ENCODE data around the gene ACSM2A.
"Not testable (repeated sequence)": the region's sequence is repeated elsewhere in the genome, so short reads cannot be mapped to it uniquely, and the experiment has no call there.

Gene ACSM2A

GRCh38 chr16:20470732-20471131, 19.4 kb downstream of the ACSM2A start:
- H3K4me3 ChIP-seq (ENCODE audit: low read depth, low read length); DNase-seq (ENCODE audit: low read depth): not testable (repeated sequence)

- not testable (repeated sequence) for DNase-seq (ENCODE audit: low read depth); H3K4me3 ChIP-seq (ENCODE audit: low read depth, low read length)
Observed at GRCh38 chr16:20477188-20477744, 25.9 kb downstream of the ACSM2A start.

- H3K4me3 ChIP-seq (ENCODE audit: low read depth, low read length); DNase-seq (ENCODE audit: low read depth): not testable (repeated sequence)
Observed at GRCh38 chr16:20483989-20484388, 32.7 kb downstream of the ACSM2A start.

GRCh38 chr16:20484726-20485125, 33.4 kb downstream of the ACSM2A start:
- H3K4me3 ChIP-seq (ENCODE audit: low read depth, low read length) = no peak overlapping the region
- no peak for DNase-seq (ENCODE audit: low read depth)
- no peak for TF ChIP-seq CTCF (IDR thresholded peaks at IDR 0.05; ENCODE audit: low read depth, low read length, missing control alignments)

DNA sequence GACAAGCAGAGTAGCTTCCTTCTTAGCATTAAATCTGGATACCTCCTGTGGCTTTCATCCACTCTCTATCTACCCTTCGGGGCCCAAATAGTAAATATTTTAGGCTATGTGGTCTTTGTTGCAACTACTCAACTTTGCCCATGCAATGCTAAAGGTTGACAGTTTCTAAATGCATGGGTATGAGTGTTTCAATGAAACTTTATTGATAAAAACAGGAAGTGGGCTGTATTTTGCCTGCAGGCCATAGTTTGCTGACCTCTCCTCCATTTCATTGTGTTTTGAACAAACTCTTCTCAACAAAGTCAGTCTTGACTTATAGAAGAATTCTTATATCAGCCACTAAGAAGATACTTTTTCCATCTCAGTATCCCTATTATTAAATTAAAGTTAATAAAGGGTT, 34.1 kb downstream of the ACSM2A start:
- TF ChIP-seq CTCF (IDR thresholded peaks at IDR 0.05; ENCODE audit: low read depth, low read length, missing control alignments) = no peak
- DNase-seq (ENCODE audit: low read depth) = no peak
- H3K4me3 ChIP-seq (ENCODE audit: low read depth, low read length) = no peak overlapping the region

GRCh38 chr16:20490994-20491393, 39.7 kb downstream of the ACSM2A start:
- DNase-seq (ENCODE audit: low read depth); H3K4me3 ChIP-seq (ENCODE audit: low read depth, low read length): not testable (repeated sequence)

- DNase-seq (ENCODE audit: low read depth); H3K4me3 ChIP-seq (ENCODE audit: low read depth, low read length): not testable (repeated sequence)
Observed at GRCh38 chr16:20491448-20491847, 40.1 kb downstream of the ACSM2A start.

DNA sequence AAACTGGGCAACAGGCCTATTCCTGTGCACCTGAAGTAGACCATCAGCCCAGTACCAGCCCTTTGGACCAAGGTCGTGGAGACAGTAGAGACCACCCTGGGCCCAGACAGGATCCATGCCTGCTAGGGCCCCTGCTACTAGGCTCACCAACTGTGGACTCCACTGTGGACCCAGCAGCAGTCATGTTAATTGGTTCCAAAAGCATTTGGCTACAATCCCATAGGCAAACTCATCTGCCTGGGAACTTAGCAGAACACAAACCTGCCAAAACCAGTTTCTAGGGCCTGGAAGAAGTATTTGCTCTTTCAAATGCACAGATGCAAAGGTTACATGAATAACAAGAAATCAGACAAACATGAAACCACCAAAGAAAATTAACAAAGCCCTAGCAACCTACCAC, 53.1 kb downstream of the ACSM2A start:
- no peak for TF ChIP-seq CTCF (IDR thresholded peaks at IDR 0.05; ENCODE audit: low read depth, low read length, missing control alignments)
- no peak for DNase-seq (ENCODE audit: low read depth)
- H3K4me3 ChIP-seq (ENCODE audit: low read depth, low read length) = no peak overlapping the region

DNA sequence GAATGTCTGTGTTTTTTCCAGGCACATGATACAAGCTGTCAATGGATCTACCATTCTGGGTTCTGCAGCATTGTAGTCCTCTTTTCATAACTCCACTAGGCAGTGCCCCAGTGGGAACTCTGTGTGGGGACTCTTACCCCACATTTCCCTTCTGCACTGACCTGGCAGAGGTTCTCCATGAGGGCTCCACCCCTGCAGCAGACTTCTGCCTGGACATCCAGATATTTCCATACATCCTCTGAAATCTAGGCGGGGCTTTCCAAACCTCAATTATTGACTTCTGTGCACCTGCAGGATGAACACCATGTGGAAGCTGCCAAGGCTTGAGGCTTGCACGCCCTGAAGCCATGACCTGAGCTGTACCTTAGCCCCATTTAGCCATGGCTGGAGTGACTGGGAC, 56.0 kb downstream of the ACSM2A start:
- TF ChIP-seq CTCF (IDR thresholded peaks at IDR 0.05; ENCODE audit: low read depth, low read length, missing control alignments) = no peak
- H3K4me3 ChIP-seq (ENCODE audit: low read depth, low read length) = no peak overlapping the region
- DNase-seq (ENCODE audit: low read depth) = no peak

- no peak overlapping the region for H3K4me3 ChIP-seq (ENCODE audit: low read depth, low read length)
- no peak for DNase-seq (ENCODE audit: low read depth)
- no peak for TF ChIP-seq CTCF (IDR thresholded peaks at IDR 0.05; ENCODE audit: low read depth, low read length, missing control alignments)
Observed at GRCh38 chr16:20510323-20510722, 59.0 kb downstream of the ACSM2A start.
